ENCODE data around the gene BROX.

DNA sequence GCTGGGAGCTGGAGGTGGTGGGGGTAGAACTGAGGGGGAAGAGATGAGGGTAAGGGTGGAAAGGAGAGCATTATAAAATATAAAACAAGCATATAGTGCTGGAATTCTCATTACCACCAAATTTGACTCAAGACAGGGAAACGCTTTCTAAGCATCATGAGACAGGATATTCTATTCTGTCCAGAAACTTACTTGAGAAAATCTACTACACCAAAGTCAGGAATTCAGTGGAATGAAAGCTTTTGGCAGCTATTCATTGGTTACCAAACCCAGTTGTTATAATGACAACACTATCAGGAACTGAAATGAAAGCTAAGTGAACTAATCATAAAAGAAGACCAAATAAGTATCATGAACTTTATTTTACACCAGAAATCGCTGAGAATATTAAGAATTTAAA, 14.5 kb upstream of the BROX start:
- no peak for TF ChIP-seq EZH2 (IDR thresholded peaks at IDR 0.05)
- TF ChIP-seq POLR2AphosphoS5 (IDR thresholded peaks at IDR 0.05; ENCODE audit: borderline replicate concordance, low read depth, low read length), result no peak
- no peak for TF ChIP-seq FOXP2 (optimal IDR thresholded peaks at IDR 0.05; ENCODE audit: control extremely low read depth, extremely low read length, insufficient read depth)
